ENCODE measurements around the gene RHBDD1.

RHBDD1 gene

GRCh38 chr2:226895579-226895978 is 59.7 kb downstream of the RHBDD1 start:
- no peaks in the 10 kb centered on the region for H3K79me2 ChIP-seq (ENCODE audit: insufficient read depth, low read length)
- H3K9me2 ChIP-seq (replicated peaks; ENCODE audit: insufficient read depth, low read length) = no peaks in the 10 kb centered on the region
- H3F3A ChIP-seq (ENCODE audit: insufficient read depth) = peaks cover 4% of the 10 kb centered on the region; the same call in 1 of the 2 replicates
- H3K27me3 ChIP-seq (ENCODE audit: low read length) = no peaks in the 10 kb centered on the region
- H3K9ac ChIP-seq (ENCODE audit: low read length) = no peak overlapping the region
- no peaks in the 10 kb centered on the region for H4K20me1 ChIP-seq (ENCODE audit: low read depth, low read length)
- TF ChIP-seq EZH2phosphoT487 (conservative IDR thresholded peaks at IDR 0.05; ENCODE audit: low read length) (no peak), CTCF (IDR thresholded peaks at IDR 0.05; ENCODE audit: insufficient read depth, low read length, poor library complexity, severe bottlenecking) (no peak)
- H3K36me3 ChIP-seq (ENCODE audit: low read length) = no peaks in the 10 kb centered on the region
- no peak overlapping the region for H2AFZ ChIP-seq (ENCODE audit: low read depth, low read length, severe bottlenecking)
- H3K27ac ChIP-seq (ENCODE audit: low read depth, low read length) = no peak overlapping the region
- H3K4me2 ChIP-seq (ENCODE audit: low read depth, low read length, poor library complexity, severe bottlenecking) = no peak overlapping the region
- no peaks in the 10 kb centered on the region for H3K9me3 ChIP-seq (ENCODE audit: insufficient read depth, low read length)
- no peak overlapping the region for H3K4me3 ChIP-seq (ENCODE audit: insufficient read depth, low read length, poor library complexity, severe bottlenecking)

GRCh38 chr2:226898121-226898520 is 62.3 kb downstream of the RHBDD1 start:
- Histone ChIP-seq H3K79me2 (ENCODE audit: insufficient read depth, low read length) (no peaks in the 10 kb centered on the region), H3K4me2 (ENCODE audit: low read depth, low read length, poor library complexity, severe bottlenecking) (no peak overlapping the region), H4K20me1 (ENCODE audit: low read depth, low read length) (no peaks in the 10 kb centered on the region), H3F3A (ENCODE audit: insufficient read depth) (peaks cover 4% of the 10 kb centered on the region; the same call in 1 of the 2 replicates), H3K27ac (ENCODE audit: low read depth, low read length) (no peak overlapping the region), H3K9me2 (replicated peaks; ENCODE audit: insufficient read depth, low read length) (no peaks in the 10 kb centered on the region), H3K27me3 (ENCODE audit: low read length) (no peaks in the 10 kb centered on the region), H3K9me3 (ENCODE audit: insufficient read depth, low read length) (no peaks in the 10 kb centered on the region), H3K4me3 (ENCODE audit: insufficient read depth, low read length, poor library complexity, severe bottlenecking) (no peak overlapping the region), H3K9ac (ENCODE audit: low read length) (no peak overlapping the region), H2AFZ (ENCODE audit: low read depth, low read length, severe bottlenecking) (no peak overlapping the region), H3K36me3 (ENCODE audit: low read length) (no peaks in the 10 kb centered on the region)
- TF ChIP-seq EZH2phosphoT487 (conservative IDR thresholded peaks at IDR 0.05; ENCODE audit: low read length) (no peak), CTCF (IDR thresholded peaks at IDR 0.05; ENCODE audit: insufficient read depth, low read length, poor library complexity, severe bottlenecking) (no peak)

- Histone ChIP-seq H3K4me3 (ENCODE audit: insufficient read depth, low read length, poor library complexity, severe bottlenecking) (no peak overlapping the region), H3K9me2 (replicated peaks; ENCODE audit: insufficient read depth, low read length) (no peaks in the 10 kb centered on the region), H3K4me2 (ENCODE audit: low read depth, low read length, poor library complexity, severe bottlenecking) (no peak overlapping the region), H3K27ac (ENCODE audit: low read depth, low read length) (no peak overlapping the region), H3F3A (ENCODE audit: insufficient read depth) (peaks cover 4% of the 10 kb centered on the region; the same call in 1 of the 2 replicates), H3K36me3 (ENCODE audit: low read length) (no peaks in the 10 kb centered on the region), H2AFZ (ENCODE audit: low read depth, low read length, severe bottlenecking) (no peak overlapping the region), H4K20me1 (ENCODE audit: low read depth, low read length) (no peaks in the 10 kb centered on the region), H3K9me3 (ENCODE audit: insufficient read depth, low read length) (no peaks in the 10 kb centered on the region), H3K9ac (ENCODE audit: low read length) (no peak overlapping the region), H3K27me3 (ENCODE audit: low read length) (no peaks in the 10 kb centered on the region), H3K79me2 (ENCODE audit: insufficient read depth, low read length) (no peaks in the 10 kb centered on the region)
- no peak for TF ChIP-seq EZH2phosphoT487 (conservative IDR thresholded peaks at IDR 0.05; ENCODE audit: low read length)
- TF ChIP-seq CTCF (IDR thresholded peaks at IDR 0.05; ENCODE audit: insufficient read depth, low read length, poor library complexity, severe bottlenecking) = no peak
Observed at GRCh38 chr2:226898897-226899296, 63.0 kb downstream of the RHBDD1 start.

Data from SU-DHL-6 (cell line).